KMS-11 (cell line): ENCODE measurements around the gene RAD51C.
"Not testable (repeated sequence)": the region's sequence is repeated elsewhere in the genome, so short reads cannot be mapped to it uniquely, and the experiment has no call there.

Experiments used
- H2AFZ ChIP-seq: fragments of 200-600 bp; sonication (generic); 2 replicates; pipeline ENCODE4 v1.6.1; 2016; ENCODE audit warnings: antibody characterized with exemption, mixed run types, low read depth
- H3K27ac ChIP-seq: fragments of 200-600 bp; sonication (generic); 2 replicates; pipeline ENCODE4 v1.6.1; 2016; ENCODE audit warnings: mild to moderate bottlenecking, mixed run types
- H3K27me3 ChIP-seq: fragments of 200-600 bp; sonication (generic); 2 replicates; pipeline ENCODE4 v1.6.1; 2017; ENCODE audit warnings: mild to moderate bottlenecking, low read depth, mixed run types, moderate library complexity; ENCODE audit not compliant: insufficient read depth
- H3K36me3 ChIP-seq: fragments of 200-600 bp; sonication (generic); 2 replicates; pipeline ENCODE4 v1.6.1; 2017; ENCODE audit warnings: mild to moderate bottlenecking, mixed run types; ENCODE audit not compliant: insufficient read depth
- H3K4me1 ChIP-seq: fragments of 200-600 bp; sonication (generic); 2 replicates; pipeline ENCODE4 v1.6.1; 2016; ENCODE audit warnings: mild to moderate bottlenecking, low read depth, mixed run types; ENCODE audit not compliant: poor library complexity, severe bottlenecking
- H3K4me2 ChIP-seq: fragments of 200-600 bp; sonication (generic); 2 replicates; pipeline ENCODE4 v1.7.0; 2016; ENCODE audit warnings: mild to moderate bottlenecking, mixed run types
- H3K4me3 ChIP-seq: fragments of 200-600 bp; sonication (generic); IDR thresholded peaks from 2 replicates; pipeline ENCODE4 v1.6.1; 2017; ENCODE audit warnings: low read depth, low read length, mixed read lengths; ENCODE audit not compliant: insufficient read depth
- H3K79me2 ChIP-seq: fragments of 200-600 bp; sonication (generic); 2 replicates; pipeline ENCODE4 v1.6.1; 2016; ENCODE audit warnings: low read depth, mixed run types; ENCODE audit not compliant: insufficient read depth
- H3K9ac ChIP-seq: fragments of 200-600 bp; sonication (generic); 2 replicates; pipeline ENCODE4 v1.6.1; 2016; ENCODE audit warnings: mild to moderate bottlenecking, mixed run types
- H4K20me1 ChIP-seq: fragments of 200-600 bp; sonication (generic); 2 replicates; pipeline ENCODE4 v1.6.1; 2016; ENCODE audit warnings: mild to moderate bottlenecking, mixed run types; ENCODE audit not compliant: insufficient read depth
- TF ChIP-seq, protein P1 (sequence below): fragments of 200-600 bp; sonication (generic); conservative IDR thresholded peaks from 2 replicates; pipeline ENCODE4 v1.6.1; 2017; ENCODE audit warnings: low read depth, mild to moderate bottlenecking, antibody characterized with exemption, low read length, moderate library complexity, mixed read lengths

Gene RAD51C

DNA sequence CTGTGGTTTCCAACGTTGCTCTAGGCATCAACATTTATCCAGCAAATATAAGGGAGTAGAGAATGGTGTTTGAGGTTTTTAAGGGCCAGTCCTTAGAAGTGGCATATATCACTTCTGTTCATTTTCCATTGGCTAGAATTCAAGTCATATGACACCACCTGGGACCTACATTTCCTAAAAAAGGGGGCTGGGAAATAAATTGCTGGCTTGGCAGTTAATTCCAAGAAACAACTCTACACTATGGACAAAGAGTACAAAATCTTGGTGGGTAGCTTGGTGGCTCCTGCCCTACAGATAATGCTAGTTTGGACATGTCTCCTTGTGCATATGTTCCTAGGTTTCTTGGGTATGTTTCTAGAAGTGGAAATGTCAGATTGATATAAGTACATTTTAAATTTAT is 70.9 kb downstream of the RAD51C start:
- H2AFZ ChIP-seq, result no peak overlapping the region
- no peaks in the 10 kb centered on the region for H4K20me1 ChIP-seq
- H3K27me3 ChIP-seq, result no peaks in the 10 kb centered on the region; the same call in 1 of the 2 replicates
- H3K36me3 ChIP-seq, result no peaks in the 10 kb centered on the region
- H3K4me3 ChIP-seq, result no peak overlapping the region
- no peak overlapping the region for H3K4me2 ChIP-seq
- no peaks in the 10 kb centered on the region for H3K79me2 ChIP-seq
- H3K9ac ChIP-seq, result no peak overlapping the region
- TF ChIP-seq, protein P1, sequence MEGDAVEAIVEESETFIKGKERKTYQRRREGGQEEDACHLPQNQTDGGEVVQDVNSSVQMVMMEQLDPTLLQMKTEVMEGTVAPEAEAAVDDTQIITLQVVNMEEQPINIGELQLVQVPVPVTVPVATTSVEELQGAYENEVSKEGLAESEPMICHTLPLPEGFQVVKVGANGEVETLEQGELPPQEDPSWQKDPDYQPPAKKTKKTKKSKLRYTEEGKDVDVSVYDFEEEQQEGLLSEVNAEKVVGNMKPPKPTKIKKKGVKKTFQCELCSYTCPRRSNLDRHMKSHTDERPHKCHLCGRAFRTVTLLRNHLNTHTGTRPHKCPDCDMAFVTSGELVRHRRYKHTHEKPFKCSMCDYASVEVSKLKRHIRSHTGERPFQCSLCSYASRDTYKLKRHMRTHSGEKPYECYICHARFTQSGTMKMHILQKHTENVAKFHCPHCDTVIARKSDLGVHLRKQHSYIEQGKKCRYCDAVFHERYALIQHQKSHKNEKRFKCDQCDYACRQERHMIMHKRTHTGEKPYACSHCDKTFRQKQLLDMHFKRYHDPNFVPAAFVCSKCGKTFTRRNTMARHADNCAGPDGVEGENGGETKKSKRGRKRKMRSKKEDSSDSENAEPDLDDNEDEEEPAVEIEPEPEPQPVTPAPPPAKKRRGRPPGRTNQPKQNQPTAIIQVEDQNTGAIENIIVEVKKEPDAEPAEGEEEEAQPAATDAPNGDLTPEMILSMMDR, result no peak
- no peak overlapping the region for H3K27ac ChIP-seq
- H3K4me1 ChIP-seq, result no peaks in the 10 kb centered on the region

DNA sequence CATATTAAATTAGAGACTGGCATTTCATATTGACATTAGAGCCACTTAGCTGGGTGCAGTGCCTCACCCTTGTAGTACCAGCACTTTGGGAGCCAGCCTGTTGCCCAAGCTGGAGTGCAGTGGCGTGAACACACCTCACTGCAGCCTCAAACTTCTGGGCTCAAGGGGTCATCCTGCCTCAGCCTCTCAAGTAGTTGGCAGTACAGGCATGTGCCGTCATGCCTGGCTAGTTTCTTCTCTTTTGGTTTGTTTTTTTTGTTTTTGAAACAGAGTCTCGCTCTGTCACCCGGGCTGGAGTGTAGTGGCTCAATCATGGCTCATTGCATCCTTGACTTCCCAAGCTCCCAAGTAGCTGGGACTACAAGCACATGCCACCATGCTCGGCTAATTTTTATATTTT is 72.0 kb downstream of the RAD51C start:
- Histone ChIP-seq H3K4me1 (no peaks in the 10 kb centered on the region), H3K4me3 (no peak overlapping the region), H3K27me3 (no peaks in the 10 kb centered on the region; the same call in 1 of the 2 replicates), H3K36me3 (no peaks in the 10 kb centered on the region), H2AFZ (no peak overlapping the region), H3K79me2 (no peaks in the 10 kb centered on the region), H4K20me1 (no peaks in the 10 kb centered on the region), H3K27ac (no peak overlapping the region), H3K9ac (no peak overlapping the region), H3K4me2 (no peak overlapping the region)
- TF ChIP-seq, protein P1, result no peak

DNA sequence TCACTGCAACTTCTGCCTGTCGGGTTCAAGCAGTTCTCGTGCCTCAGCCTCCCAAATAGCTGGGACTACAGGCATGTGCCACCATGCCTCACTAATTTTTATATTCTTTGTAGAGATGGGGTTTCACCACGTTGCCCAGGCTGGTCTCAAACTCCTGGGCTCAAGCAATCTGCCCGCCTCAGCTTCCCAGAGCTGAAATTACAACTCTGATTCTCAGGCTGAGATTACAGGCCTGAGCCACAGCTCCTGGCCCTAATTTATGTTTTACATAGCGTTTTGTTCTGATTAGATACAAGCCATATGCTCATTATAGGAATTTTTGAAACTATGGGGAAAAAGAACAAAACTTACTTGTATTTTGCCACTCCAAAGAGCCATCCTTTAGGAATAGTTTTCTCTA is 86.1 kb downstream of the RAD51C start:
- H3K4me3 ChIP-seq, H3K27ac ChIP-seq, H4K20me1 ChIP-seq, H3K4me2 ChIP-seq, H2AFZ ChIP-seq, H3K27me3 ChIP-seq, H3K9ac ChIP-seq, H3K36me3 ChIP-seq, H3K4me1 ChIP-seq, H3K79me2 ChIP-seq: not testable (repeated sequence)

DNA sequence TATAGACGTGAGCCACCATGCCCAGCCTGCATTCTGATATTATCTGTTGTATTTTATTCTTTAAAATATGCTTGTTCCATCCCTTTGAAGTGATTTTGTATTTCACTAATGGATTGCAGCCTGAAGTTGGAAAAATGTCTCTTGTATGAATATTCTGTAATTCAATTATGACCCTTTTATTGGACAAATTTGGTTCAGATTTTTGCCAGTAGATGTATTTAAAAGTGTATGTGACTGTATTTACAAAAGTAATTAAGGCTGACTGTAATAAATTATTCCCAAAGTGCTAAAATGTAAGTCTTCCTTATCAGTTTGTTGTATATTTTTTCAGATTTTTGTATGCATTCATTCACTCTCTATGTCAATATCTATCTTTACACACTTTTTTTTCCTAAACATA is 87.0 kb downstream of the RAD51C start:
- H3K79me2 ChIP-seq, result no peaks in the 10 kb centered on the region
- no peaks in the 10 kb centered on the region for H3K4me1 ChIP-seq
- no peaks in the 10 kb centered on the region for H3K36me3 ChIP-seq
- no peak overlapping the region for H3K9ac ChIP-seq
- H3K4me3 ChIP-seq, result no peak overlapping the region
- H3K27ac ChIP-seq, result no peak overlapping the region
- H3K4me2 ChIP-seq, result no peak overlapping the region
- TF ChIP-seq, protein P1, result no peak
- no peaks in the 10 kb centered on the region for H4K20me1 ChIP-seq
- no peaks in the 10 kb centered on the region for H3K27me3 ChIP-seq
- no peak overlapping the region for H2AFZ ChIP-seq

DNA sequence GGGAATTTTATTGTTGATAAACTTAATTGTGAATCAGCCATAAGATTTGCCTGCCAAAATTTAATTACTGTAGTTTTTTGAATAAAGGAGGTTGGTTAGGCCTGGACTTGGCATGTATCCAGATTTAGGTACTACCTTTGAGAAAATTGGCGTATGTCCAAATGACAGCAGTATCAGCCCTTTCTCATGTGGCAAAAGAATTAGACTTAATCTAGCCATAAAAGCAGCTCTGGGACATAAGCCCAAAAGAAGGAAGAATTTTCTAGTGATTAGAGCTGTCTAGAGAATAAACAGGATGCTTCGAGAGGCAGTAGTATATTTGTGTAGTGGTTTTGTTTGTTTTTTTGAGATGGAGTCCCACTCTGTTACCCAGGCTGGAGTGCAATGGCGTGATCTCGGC is 91.0 kb downstream of the RAD51C start:
- Histone ChIP-seq H3K4me1 (no peaks in the 10 kb centered on the region), H3K9ac (no peak overlapping the region), H3K27ac (no peak overlapping the region), H4K20me1 (no peaks in the 10 kb centered on the region), H3K36me3 (no peaks in the 10 kb centered on the region), H3K4me3 (no peak overlapping the region), H3K79me2 (no peaks in the 10 kb centered on the region), H3K4me2 (no peak overlapping the region), H3K27me3 (no peaks in the 10 kb centered on the region), H2AFZ (no peak overlapping the region)
- TF ChIP-seq, protein P1, result no peak
